Activated CD4-positive, alpha-beta T cell treated with anti-CD3 and anti-CD28 coated beads, Interleukin-2, Interleukin-4, amounts not matched to agents 100 ng/mL and 50 ng/mL, durations not matched to agents 16 hours and 8 hours (primary cell): Measurements from ENCODE around the gene SLC8A1.

Experiments
- DNase-seq: peaks from one replicate; pipeline ENCODE4 v3.0.0-alpha.2; 2020; ENCODE audit warnings: low spot score

Gene SLC8A1

GRCh38 chr2:40421631-40422297 lies 30.1 kb downstream of the SLC8A1 start:
- DNase-seq: no peak

DNA sequence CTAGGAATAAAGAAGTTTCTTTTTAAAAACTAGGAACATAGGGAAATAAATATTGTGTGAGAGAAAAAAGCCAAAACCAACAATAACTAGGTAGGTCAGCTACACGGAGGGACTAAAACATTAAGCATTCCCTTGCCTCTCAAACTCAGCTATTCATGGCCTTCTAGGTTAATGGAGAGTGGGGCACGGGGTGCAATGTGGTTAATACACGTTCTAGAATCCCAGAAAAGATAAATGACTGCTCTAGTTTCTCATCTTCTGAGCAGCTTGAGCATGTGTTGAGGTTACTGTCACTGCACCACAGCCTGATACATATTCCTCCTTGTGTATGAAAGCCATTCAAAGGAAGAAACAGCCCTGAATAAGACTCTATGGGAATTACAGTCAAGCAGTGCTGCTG lies 31.4 kb downstream of the SLC8A1 start:
- no peak for DNase-seq

DNA sequence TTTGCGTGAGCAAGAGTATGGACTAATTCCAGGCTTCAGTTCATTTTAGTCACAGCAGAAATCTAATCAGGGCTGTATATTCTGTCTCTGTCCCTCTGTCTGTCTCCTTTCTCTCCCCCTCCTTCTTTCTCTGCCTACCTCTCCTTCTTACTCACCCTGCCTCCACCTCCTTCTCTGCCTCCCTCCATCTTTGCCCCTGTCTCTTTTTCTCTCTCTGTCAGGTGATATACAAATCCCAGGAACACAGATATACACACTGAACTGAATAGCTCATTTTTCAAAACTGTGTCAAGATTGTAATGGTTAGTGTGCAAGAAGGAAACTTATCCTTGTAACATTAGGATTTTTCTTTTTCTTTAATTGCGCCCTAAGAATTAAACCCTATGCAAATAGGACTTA lies 32.5 kb downstream of the SLC8A1 start:
- DNase-seq: no peak

GRCh38 chr2:40418614-40419363 lies 33.1 kb downstream of the SLC8A1 start:
- DNase-seq: no peak

DNA sequence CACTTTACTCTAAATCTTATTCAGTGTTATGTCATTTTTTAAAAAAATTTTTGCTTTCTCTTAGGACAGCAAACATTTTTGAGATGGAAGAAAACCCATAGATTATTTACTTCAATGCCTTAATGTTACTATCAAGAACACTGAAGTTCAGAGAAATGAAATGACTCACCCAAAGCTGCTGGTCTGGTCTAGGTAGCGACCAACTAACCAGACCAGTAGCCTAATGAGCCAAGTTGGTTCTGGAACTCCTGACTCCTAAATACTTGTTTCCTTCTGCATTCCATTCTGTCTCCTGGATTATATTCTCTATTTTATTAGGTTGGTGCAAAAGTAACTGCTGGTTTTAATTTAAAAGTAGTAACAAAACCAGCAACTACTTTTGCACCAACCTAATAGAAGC lies 35.4 kb downstream of the SLC8A1 start:
- no peak for DNase-seq

DNA sequence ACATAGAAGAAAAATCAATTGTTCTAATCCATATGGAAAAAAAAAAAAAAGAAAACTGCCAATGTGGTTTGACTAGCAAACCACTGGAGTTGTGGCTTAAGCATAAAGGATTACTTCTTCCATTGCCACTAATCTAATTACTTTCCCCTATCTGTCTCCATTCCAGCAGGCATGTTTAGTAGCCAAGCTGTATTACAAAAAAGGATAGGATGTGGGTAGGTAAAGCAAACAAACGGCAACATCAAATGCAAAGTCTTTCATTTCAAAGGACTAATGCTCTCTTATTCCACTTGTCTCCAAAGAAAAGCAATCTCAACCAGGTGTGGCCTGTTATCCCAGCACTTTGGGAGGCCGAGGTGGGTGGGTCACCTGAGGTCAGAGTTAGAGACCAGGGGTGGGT lies 36.5 kb downstream of the SLC8A1 start:
- DNase-seq: no peak

DNA sequence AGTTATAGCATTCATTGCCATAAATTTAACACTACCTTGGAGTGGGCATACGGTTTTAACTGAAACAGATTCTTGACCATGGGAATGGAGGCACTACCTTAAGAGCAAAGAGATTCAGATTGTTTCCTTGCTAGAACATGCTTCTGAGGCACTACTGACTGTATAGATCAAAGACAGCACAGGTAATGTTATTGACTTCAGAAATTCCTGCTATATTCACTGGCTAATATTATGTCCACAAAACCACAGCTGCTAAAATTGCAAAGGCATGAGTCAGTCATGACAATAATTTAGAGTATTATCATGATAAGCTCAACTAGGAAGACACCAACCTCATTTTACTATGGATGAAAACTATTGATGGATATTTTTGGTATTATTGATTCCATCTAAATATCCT lies 39.4 kb downstream of the SLC8A1 start:
- DNase-seq: no peak

DNA sequence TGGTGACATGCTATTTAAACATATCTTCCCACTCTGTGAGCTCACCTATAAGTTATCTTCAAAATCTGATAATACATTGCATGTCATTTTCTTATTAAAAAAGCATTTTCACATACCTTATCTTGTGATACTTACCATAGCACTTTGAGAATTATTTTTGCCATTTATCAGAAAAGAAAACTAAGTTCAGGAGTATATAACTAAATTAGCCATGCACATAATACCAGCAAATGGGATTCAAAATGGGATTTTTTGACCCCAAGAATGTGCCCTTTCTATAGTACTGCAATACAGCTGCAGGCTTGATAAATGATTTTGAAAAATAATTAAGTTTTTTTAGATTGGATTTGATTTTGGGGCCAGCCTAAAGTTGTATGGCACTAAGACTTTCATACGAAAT lies 41.2 kb downstream of the SLC8A1 start:
- no peak for DNase-seq

DNA sequence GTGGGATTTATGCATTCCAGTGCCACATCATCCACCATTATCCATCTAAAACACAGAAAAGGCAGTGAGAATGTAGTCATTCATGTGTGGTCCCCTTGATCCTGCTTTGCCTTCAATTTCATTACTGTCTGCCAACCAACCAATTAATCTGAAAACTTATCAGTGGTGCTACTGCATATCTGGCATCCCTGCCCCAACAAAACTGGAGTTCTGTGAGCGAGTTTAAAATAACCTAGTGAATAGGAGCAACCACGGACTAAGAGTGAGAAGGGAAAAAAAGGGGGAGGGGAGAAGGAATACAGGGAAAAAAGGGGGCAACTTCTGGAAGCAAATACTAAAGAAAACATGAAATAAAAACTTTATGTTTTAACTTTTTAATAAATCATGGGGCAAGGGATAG lies 42.2 kb downstream of the SLC8A1 start:
- DNase-seq: no peak

- DNase-seq: no peak
Measured at GRCh38 chr2:40406485-40407289, 45.2 kb downstream of the SLC8A1 start.

- DNase-seq: no peak
Measured at GRCh38 chr2:40405465-40405864, 46.4 kb downstream of the SLC8A1 start.

- DNase-seq: no peak
Measured at GRCh38 chr2:40404517-40404916, 47.4 kb downstream of the SLC8A1 start.

- no peak for DNase-seq
Measured at GRCh38 chr2:40403233-40403836, 48.6 kb downstream of the SLC8A1 start.

- DNase-seq: no peak
Measured at GRCh38 chr2:40401896-40402295, 50.0 kb downstream of the SLC8A1 start.

- no peak for DNase-seq
Measured at GRCh38 chr2:40400336-40400953, 51.4 kb downstream of the SLC8A1 start.

DNA sequence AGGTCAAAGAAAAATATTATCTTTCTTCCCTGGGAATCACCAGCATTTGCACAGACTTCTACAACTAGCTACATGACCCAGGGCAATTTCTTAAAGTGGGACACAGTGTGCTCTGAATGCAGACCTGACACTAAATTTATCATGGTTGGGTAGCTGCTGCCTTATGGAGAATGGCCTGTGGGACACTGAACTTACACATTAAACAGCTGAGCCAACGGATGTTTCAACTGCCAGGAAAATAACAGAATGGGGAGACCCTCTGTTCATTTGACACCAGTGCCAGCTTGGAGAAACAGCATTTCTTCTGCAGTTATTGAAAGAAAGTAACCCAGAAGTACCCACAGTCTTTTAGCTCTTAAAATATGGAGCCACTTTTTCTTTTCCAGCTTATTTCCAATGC lies 54.1 kb downstream of the SLC8A1 start:
- DNase-seq: no peak

GRCh38 chr2:40396124-40396523 lies 55.8 kb downstream of the SLC8A1 start:
- DNase-seq: no peak

DNA sequence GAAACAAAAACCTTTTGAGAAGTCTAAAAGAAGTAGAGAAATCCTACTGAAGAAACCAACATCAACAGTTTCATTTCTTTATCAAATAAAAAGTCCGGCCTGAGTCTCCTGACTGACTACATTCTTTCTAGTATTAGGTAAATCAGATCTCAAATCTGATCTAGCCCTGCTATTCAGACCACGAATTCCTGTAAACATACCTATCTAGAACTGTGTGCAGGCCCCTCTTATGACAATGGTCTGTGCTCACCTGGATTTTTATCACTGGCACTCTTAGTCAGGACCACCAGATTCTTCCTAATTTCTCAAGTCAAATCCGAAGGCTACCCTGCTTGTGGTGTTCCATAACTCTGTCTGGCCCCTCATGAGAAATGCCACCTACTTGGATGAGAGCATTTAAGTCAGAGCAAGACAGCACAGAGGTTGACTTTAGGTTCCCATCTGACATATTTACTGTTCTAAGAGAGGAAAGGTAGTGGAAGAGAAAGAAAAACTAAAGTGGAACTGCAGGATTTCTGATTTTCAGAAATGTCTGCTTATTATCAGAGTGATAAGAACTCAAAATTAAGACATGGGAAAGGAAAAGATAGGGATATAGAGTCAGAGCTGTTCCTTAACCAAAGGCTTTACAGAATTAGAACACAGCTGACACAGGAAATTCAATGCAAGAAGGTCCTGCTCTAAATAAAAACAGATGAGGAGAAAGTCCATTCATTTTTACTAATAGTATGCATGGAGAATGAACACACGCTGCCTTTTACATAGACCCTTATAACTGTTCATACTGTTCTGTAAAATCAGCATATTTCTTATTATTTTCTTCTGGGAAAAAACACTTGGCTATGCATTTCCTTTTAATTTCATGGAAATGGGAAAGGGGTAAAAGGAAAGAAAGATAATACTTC lies 56.5 kb downstream of the SLC8A1 start:
- no peak for DNase-seq

DNA sequence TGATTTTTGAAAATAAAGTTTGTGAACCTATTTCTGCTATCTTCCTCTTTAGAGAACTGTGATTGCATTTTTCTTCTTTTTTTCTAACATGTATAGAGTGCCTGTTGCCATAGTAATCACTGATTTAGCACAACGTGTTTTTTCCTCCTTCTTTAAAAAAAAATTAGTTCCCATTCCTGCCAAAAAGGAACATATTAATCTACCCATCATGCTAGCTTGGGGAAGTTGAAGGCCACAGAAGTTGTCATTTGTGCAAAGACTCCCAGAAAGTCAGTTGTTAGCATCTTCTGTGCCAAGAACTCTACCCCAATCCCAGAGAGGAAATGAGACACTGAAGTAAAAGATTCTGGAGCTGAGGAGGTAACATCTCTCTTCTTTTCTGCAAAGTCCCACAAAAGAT lies 57.3 kb downstream of the SLC8A1 start:
- DNase-seq: no peak

DNA sequence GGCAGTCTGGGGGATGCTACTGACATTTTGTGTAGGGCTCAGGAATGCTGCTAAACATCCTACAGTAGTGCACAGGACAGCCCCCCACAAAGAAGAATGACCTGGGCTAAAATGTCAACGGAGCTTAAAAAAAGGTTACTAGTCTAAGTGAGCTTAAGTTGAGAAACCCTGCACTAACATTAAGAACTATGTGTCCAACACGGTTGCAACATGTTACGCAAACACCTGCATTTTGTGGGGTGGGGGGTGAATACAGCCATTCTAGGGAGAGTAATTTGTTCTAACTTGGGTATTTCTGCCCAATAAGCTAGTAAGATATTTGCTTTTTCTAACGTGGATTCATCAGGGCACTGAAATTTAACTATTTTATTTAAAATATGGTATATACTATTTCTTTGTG lies 57.9 kb downstream of the SLC8A1 start:
- no peak for DNase-seq

GRCh38 chr2:40388161-40388560 lies 63.7 kb downstream of the SLC8A1 start:
- DNase-seq: no peak
